Liver (tissue), 9 donors: ENCODE measurements around the gene IGF2. TPM values are rescaled to one million over a fixed set of nuclear protein-coding genes. Genes with fewer than 3 reads are reported as not detected.
A peak's percentile ranks its signal among the peaks of the same experiment; 100 is the strongest.

Source experiments
- DNase-seq: peaks from one replicate; pipeline ENCODE4 v3.0.0-alpha.2; 2017; ENCODE audit warnings: low spot score
- H3K27ac ChIP-seq, 2 donors: one replicate each; pipeline ENCODE4 v1.7.0; 2013; ENCODE audit warnings: inconsistent platforms in 2 of 2, low read length in 2 of 2, control low read depth in 1 of 2, low read depth in 1 of 2, mild to moderate bottlenecking in 1 of 2
- H3K27me3 ChIP-seq, 4 donors: one replicate each; pipeline versions ENCODE4 v1.6.1 to v1.7.0; 2013; ENCODE audit warnings: low read length in 3 of 4, inconsistent platforms in 1 of 4, mild to moderate bottlenecking in 1 of 4, moderate library complexity in 1 of 4; ENCODE audit not compliant: control insufficient read depth in 4 of 4, insufficient read depth in 4 of 4
- H3K36me3 ChIP-seq, 4 donors: one replicate each; pipeline versions ENCODE4 v1.6.1 to v1.7.0; 2013; ENCODE audit warnings: low read length in 3 of 4, mild to moderate bottlenecking in 3 of 4, low read depth in 1 of 4, moderate library complexity in 1 of 4; ENCODE audit not compliant: control insufficient read depth in 4 of 4, insufficient read depth in 3 of 4
- H3K4me1 ChIP-seq, 4 donors: one replicate each; pipeline versions ENCODE4 v1.6.1 to v1.7.0; 2013; ENCODE audit warnings: low read length in 3 of 4, mild to moderate bottlenecking in 3 of 4, moderate library complexity in 1 of 4; ENCODE audit not compliant: control insufficient read depth in 4 of 4, insufficient read depth in 4 of 4
- H3K4me3 ChIP-seq, 3 donors: one replicate each; pipeline versions ENCODE4 v1.6.1 to v1.7.0; 2013; ENCODE audit warnings: low read length in 3 of 3, control low read depth in 1 of 3, low read depth in 1 of 3, mild to moderate bottlenecking in 1 of 3
- H3K9ac ChIP-seq, 2 donors: one replicate each; pipeline ENCODE4 v1.7.0; 2013; ENCODE audit warnings: low read length in 2 of 2, mild to moderate bottlenecking in 2 of 2, moderate library complexity in 2 of 2, control low read depth in 1 of 2, low read depth in 1 of 2
- H3K9me3 ChIP-seq, 4 donors: one replicate each; pipeline versions ENCODE4 v1.6.1 to v1.7.0; 2013; ENCODE audit warnings: low read length in 3 of 4; ENCODE audit not compliant: control insufficient read depth in 4 of 4
- EGR1 ChIP-seq, 2 donors: IDR thresholded peaks; 2 replicates each; pipeline ENCODE4 v1.6.1; 2016 to 2018; ENCODE audit warnings: antibody characterized with exemption in 2 of 2, low read depth in 2 of 2
- FOXA1 ChIP-seq: IDR thresholded peaks from 2 replicates; pipeline ENCODE4 v1.6.1; 2016; ENCODE audit warnings: antibody characterized with exemption
- FOXA2 ChIP-seq: IDR thresholded peaks from 2 replicates; pipeline ENCODE4 v1.6.1; 2016; ENCODE audit warnings: antibody characterized with exemption
- GABPA ChIP-seq, 2 donors: IDR thresholded peaks in 1 of 2; conservative IDR thresholded peaks in 1 of 2; 2 replicates each; pipeline ENCODE4 v1.6.1; 2016; ENCODE audit warnings: antibody characterized with exemption in 2 of 2, mild to moderate bottlenecking in 1 of 2, moderate library complexity in 1 of 2
- HNF4G ChIP-seq: IDR thresholded peaks from 2 replicates; pipeline ENCODE4 v1.6.1; 2016; ENCODE audit warnings: antibody characterized with exemption
- JUND ChIP-seq, 2 donors: IDR thresholded peaks; 2 replicates each; pipeline ENCODE4 v1.6.1; 2016; ENCODE audit warnings: antibody characterized with exemption in 2 of 2
- NR2F2 ChIP-seq: IDR thresholded peaks from 2 replicates; pipeline ENCODE4 v1.6.1; 2016; ENCODE audit warnings: antibody characterized with exemption
- RAD21 ChIP-seq, 2 donors: IDR thresholded peaks; 2 replicates each; pipeline ENCODE4 v1.6.1; 2016; ENCODE audit warnings: antibody characterized with exemption in 2 of 2, mild to moderate bottlenecking in 2 of 2
- TAF1 ChIP-seq: conservative IDR thresholded peaks from 2 replicates; pipeline ENCODE4 v1.6.1; 2016; ENCODE audit warnings: antibody characterized with exemption, mild to moderate bottlenecking
- WGBS: extraction: QIAGEN DNeasy Blood & Tissue Kit; methylation state at CpG from one replicate; pipeline ENCODE4 v1.1.7; 2013; 5-methylcytosine and 5-hydroxymethylcytosine counted together
- polyA plus RNA-seq, 2 donors: library from polyadenylated mRNA; stranded (reverse) in 1 of 2; unstranded in 1 of 2; fragments of 200-250 nt in 1 of 2; fragments of >200 nt in 1 of 2; fragmentation: Nextera tagmentation in 1 of 2; extraction: Ambion mirVana in 1 of 2; gene quantifications; one replicate each; pipeline versions ENCODE4 v1.2.1 to v1.2.3, GENCODE V29; 2013 to 2015
- total RNA-seq, 2 donors: library from RNA; depleted of rRNA; stranded (reverse); fragments of >200 nt; gene quantifications; one replicate each; pipeline ENCODE4 v1.2.3, GENCODE V29; 2014
- TF ChIP-seq, protein P1 (sequence below): fragments of 150-350 bp; IDR thresholded peaks from 2 replicates; pipeline ENCODE4 v1.5.1; 2017; ENCODE audit warnings: improper control_type of control experiment, low read depth, low read length; ENCODE audit not compliant: missing input control
- TF ChIP-seq, protein P2 (sequence below): IDR thresholded peaks from 2 replicates; pipeline ENCODE4 v1.6.1; 2016; ENCODE audit warnings: antibody characterized with exemption
- TF ChIP-seq, protein P3 (sequence below): IDR thresholded peaks from 2 replicates; pipeline ENCODE4 v1.6.1; 2016; ENCODE audit warnings: antibody characterized with exemption
- donor health status: healthy.
- donor health status: healthy.
- donor health status: healthy.
- donor health status: healthy.
- donor health status: healthy.

Gene IGF2
- total and polyA plus RNA-seq, 4 donors: 70.5 to 1,440 (median 192) TPM

DNA sequence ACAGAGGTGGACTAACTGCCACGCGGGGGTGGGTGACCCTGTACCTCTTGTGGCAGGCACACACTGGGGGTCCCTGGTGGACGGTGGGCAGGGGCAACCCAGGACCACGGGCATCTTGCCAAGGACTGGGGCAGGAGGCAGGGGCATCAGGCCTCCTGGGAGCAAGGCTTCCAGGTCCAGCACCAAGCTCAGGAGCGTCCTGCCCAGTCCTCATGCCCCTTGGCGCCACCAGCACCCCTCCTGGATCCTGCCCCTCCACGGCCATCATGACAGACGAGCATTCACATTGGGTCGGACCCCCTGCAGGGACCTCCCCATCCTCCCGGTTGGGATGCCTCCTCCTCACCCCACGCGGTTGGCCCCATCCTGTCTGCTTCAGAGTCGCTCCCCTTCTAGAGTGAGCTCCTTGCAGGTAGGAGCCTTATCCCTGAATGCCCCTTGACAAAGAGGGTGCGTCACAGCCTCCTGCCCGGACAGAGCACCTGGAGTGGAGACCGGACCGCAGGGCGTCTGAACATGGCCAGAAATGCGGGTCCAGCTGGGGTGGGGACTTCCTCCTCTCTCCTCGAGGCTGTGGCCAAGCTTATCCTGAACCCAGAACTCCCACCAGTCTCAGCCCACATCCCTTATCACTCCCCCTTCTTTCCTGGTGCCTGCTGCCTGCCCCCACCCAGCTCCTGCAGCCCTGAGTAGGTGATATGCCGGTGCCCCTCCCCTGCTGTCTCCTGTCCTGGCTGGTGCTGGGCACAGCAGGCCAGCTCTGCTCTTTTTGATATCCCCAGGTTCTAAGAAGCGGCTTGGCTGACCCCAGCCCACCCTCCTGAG, 40.3 kb downstream of the IGF2 start:
- H3K9me3 ChIP-seq: no peaks in the 10 kb centered on the region
- DNase-seq: peak; percentile 76
- no peak overlapping the region for H3K4me3 ChIP-seq
- no peak overlapping the region for H3K9ac ChIP-seq
- 87% methylated on average over 22 of the region's 22 CpGs for WGBS
- TF ChIP-seq, protein P1, sequence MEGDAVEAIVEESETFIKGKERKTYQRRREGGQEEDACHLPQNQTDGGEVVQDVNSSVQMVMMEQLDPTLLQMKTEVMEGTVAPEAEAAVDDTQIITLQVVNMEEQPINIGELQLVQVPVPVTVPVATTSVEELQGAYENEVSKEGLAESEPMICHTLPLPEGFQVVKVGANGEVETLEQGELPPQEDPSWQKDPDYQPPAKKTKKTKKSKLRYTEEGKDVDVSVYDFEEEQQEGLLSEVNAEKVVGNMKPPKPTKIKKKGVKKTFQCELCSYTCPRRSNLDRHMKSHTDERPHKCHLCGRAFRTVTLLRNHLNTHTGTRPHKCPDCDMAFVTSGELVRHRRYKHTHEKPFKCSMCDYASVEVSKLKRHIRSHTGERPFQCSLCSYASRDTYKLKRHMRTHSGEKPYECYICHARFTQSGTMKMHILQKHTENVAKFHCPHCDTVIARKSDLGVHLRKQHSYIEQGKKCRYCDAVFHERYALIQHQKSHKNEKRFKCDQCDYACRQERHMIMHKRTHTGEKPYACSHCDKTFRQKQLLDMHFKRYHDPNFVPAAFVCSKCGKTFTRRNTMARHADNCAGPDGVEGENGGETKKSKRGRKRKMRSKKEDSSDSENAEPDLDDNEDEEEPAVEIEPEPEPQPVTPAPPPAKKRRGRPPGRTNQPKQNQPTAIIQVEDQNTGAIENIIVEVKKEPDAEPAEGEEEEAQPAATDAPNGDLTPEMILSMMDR: no peak
- TF ChIP-seq GABPA (IDR thresholded peaks at IDR 0.05 in 1 of 2, conservative IDR thresholded peaks at IDR 0.05 in 1 of 2) (no peak), TAF1 (no peak), FOXA2 (no peak), JUND (IDR thresholded peaks at IDR 0.05) (no peak), EGR1 (IDR thresholded peaks at IDR 0.05; ENCODE audit: low read depth in 2 of 2) (no peak), RAD21 (IDR thresholded peaks at IDR 0.05) (no peak)
- no peaks in the 10 kb centered on the region for H3K36me3 ChIP-seq
- H3K27me3 ChIP-seq: no peaks in the 10 kb centered on the region
- peaks cover 5 to 16% (median 11%) of the 10 kb centered on the region in 4 donors for H3K4me1 ChIP-seq
- no peak overlapping the region for H3K27ac ChIP-seq

DNA sequence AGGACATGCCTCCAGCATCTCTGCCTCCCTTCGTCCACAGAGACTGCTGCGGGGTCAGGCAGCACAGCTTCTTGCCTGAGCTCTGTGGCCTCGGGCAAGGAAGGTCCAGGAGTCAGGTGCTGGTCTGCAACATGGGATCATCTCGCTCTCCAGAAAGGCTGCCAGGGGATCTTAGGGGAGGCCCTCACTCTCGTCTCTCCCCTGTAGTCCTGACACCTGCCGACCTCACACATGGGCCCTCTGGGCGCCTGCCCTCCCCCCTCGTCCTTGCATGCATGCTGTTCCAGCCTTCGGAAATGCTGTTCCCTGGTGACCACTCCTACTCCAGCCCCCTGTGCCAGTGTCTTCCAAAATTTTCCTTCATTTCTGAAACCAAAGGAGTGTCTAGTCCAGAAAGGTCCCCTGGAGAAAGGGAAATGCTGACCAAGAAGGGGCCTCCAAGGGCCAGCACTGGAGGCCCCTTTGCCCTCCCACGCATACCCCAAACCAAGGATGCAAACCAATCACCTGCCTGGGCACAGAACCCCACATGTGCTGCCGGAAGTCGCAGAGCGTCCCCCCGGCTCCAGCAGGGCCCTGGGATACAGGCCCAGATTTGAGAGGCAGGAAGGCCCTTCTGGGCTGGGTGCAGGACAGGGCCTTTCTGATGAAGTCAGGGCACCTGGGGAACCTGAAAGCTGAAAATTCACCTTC, 41.0 kb downstream of the IGF2 start:
- no peaks in the 10 kb centered on the region for H3K36me3 ChIP-seq
- H3K4me1 ChIP-seq: peaks cover 7 to 24% (median 17%) of the 10 kb centered on the region in 4 donors
- TF ChIP-seq, protein P2, sequence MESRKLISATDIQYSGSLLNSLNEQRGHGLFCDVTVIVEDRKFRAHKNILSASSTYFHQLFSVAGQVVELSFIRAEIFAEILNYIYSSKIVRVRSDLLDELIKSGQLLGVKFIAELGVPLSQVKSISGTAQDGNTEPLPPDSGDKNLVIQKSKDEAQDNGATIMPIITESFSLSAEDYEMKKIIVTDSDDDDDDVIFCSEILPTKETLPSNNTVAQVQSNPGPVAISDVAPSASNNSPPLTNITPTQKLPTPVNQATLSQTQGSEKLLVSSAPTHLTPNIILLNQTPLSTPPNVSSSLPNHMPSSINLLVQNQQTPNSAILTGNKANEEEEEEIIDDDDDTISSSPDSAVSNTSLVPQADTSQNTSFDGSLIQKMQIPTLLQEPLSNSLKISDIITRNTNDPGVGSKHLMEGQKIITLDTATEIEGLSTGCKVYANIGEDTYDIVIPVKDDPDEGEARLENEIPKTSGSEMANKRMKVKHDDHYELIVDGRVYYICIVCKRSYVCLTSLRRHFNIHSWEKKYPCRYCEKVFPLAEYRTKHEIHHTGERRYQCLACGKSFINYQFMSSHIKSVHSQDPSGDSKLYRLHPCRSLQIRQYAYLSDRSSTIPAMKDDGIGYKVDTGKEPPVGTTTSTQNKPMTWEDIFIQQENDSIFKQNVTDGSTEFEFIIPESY: no peak
- no peak for TF ChIP-seq JUND (IDR thresholded peaks at IDR 0.05)
- no peak for TF ChIP-seq FOXA1
- TF ChIP-seq HNF4G: no peak
- TF ChIP-seq, protein P3, sequence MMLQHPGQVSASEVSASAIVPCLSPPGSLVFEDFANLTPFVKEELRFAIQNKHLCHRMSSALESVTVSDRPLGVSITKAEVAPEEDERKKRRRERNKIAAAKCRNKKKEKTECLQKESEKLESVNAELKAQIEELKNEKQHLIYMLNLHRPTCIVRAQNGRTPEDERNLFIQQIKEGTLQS: no peak
- TF ChIP-seq GABPA (IDR thresholded peaks at IDR 0.05 in 1 of 2, conservative IDR thresholded peaks at IDR 0.05 in 1 of 2): no peak
- no peak for TF ChIP-seq NR2F2
- TF ChIP-seq EGR1 (IDR thresholded peaks at IDR 0.05; ENCODE audit: low read depth in 2 of 2): no peak
- peak overlapping the region in 1 of 2 donors; percentile 6 for H3K27ac ChIP-seq
- H3K4me3 ChIP-seq: no peak overlapping the region
- no peaks in the 10 kb centered on the region for H3K9me3 ChIP-seq
- no peak for DNase-seq
- no peak overlapping the region for H3K9ac ChIP-seq
- H3K27me3 ChIP-seq: no peaks in the 10 kb centered on the region
- 91% methylated on average over 14 of the region's 14 CpGs for WGBS
